Osteocyte (in vitro differentiated cells): ENCODE data around the gene UPK1B. TPM values are rescaled to one million over a fixed set of nuclear protein-coding genes. Genes with fewer than 3 reads are reported as not detected.
"Not testable (repeated sequence)": the region's sequence is repeated elsewhere in the genome, so short reads cannot be mapped to it uniquely, and the experiment has no call there.

Experiments used
- DNase-seq: peaks from one replicate; pipeline ENCODE4 v3.0.0; 2021; ENCODE audit warnings: mixed read lengths; ENCODE audit not compliant: unreplicated experiment; ENCODE audit errors: extremely low spot score
- H3K27ac Mint-ChIP-seq: one replicate; pipeline ENCODE4 v1.8.0; 2021; ENCODE audit warnings: mild to moderate bottlenecking, mixed read lengths; ENCODE audit not compliant: unreplicated experiment
- H3K27me3 Mint-ChIP-seq: one replicate; pipeline ENCODE4 v1.8.0; 2021; ENCODE audit warnings: mixed read lengths; ENCODE audit not compliant: unreplicated experiment
- H3K36me3 Mint-ChIP-seq: one replicate; pipeline ENCODE4 v1.8.0; 2021; ENCODE audit warnings: mixed read lengths; ENCODE audit not compliant: unreplicated experiment
- H3K4me1 Mint-ChIP-seq: one replicate; pipeline ENCODE4 v1.8.0; 2021; ENCODE audit warnings: mixed read lengths; ENCODE audit not compliant: unreplicated experiment
- H3K4me3 Mint-ChIP-seq: one replicate; pipeline ENCODE4 v1.8.0; 2021; ENCODE audit warnings: mild to moderate bottlenecking, moderate library complexity, mixed read lengths; ENCODE audit not compliant: unreplicated experiment
- H3K9me3 Mint-ChIP-seq: one replicate; pipeline ENCODE4 v1.8.0; 2021; ENCODE audit warnings: mixed read lengths; ENCODE audit not compliant: unreplicated experiment
- CTCF ChIP-seq: fragments of 200-600 bp; sonication (generic); IDR thresholded peaks from 2 replicates; pipeline ENCODE4 v1.5.0; 2021; ENCODE audit warnings: antibody characterized with exemption, mild to moderate bottlenecking, moderate library complexity
- long read RNA-seq: library from polyadenylated mRNA; unstranded; transcript quantifications from one replicate; pipeline ENCODE4 v2.0.0, GENCODE V29; 2021
- total RNA-seq: library from RNA; stranded (reverse); gene quantifications from 2 replicates; pipeline ENCODE4 v1.2.1, GENCODE V29; 2021

UPK1B gene
- total RNA-seq, result 0.24 TPM in 1 of 2 replicates, not detected in the other
- long read RNA-seq, partial matches to known transcripts, result 0 of 1 reads
- long read RNA-seq, other reads (novel, unspliced or antisense), result 0 of 1 reads

- no peak for TF ChIP-seq CTCF
- Mint-ChIP-seq H3K27me3 (no peaks in the 10 kb centered on the region), H3K36me3 (no peaks in the 10 kb centered on the region), H3K4me3 (peak within 1 kb of the TSS; percentile 8), H3K27ac (no peak within 1 kb of the TSS), H3K4me1 (peaks cover 24% of the 10 kb centered on the region), H3K9me3 (no peaks in the 10 kb centered on the region)
- DNase-seq, result no peak
Measured at GRCh38 chr3:119173325-119173724, at the start of gene UPK1B. Gene UPK1B (plus strand): TSS chr3:119173598. CDS start chr3:119186742, 13,144 bp downstream.

- no peak overlapping the region for H3K27ac Mint-ChIP-seq
- H3K9me3 Mint-ChIP-seq, result no peaks in the 10 kb centered on the region
- H3K36me3 Mint-ChIP-seq, result no peaks in the 10 kb centered on the region
- H3K4me1 Mint-ChIP-seq, result no peaks in the 10 kb centered on the region
- peaks cover 50% of the 10 kb centered on the region for H3K27me3 Mint-ChIP-seq
- no peak overlapping the region for H3K4me3 Mint-ChIP-seq
- DNase-seq, result no peak
- no peak for TF ChIP-seq CTCF
Measured at GRCh38 chr3:119125342-119125741, 48.1 kb upstream of the UPK1B start.

GRCh38 chr3:119125742-119126504 is 47.5 kb upstream of the UPK1B start:
- no peak overlapping the region for H3K27ac Mint-ChIP-seq
- no peak for DNase-seq
- no peak overlapping the region for H3K4me3 Mint-ChIP-seq
- H3K4me1 Mint-ChIP-seq, result no peaks in the 10 kb centered on the region
- H3K36me3 Mint-ChIP-seq, result no peaks in the 10 kb centered on the region
- peaks cover 3% of the 10 kb centered on the region for H3K9me3 Mint-ChIP-seq
- no peak for TF ChIP-seq CTCF
- peaks cover 49% of the 10 kb centered on the region for H3K27me3 Mint-ChIP-seq

GRCh38 chr3:119130291-119130690 is 43.1 kb upstream of the UPK1B start:
- not testable (repeated sequence) for H3K27ac Mint-ChIP-seq, H3K4me3 Mint-ChIP-seq, DNase-seq, H3K4me1 Mint-ChIP-seq, H3K9me3 Mint-ChIP-seq, H3K36me3 Mint-ChIP-seq
- peaks cover 63% of the 10 kb centered on the region for H3K27me3 Mint-ChIP-seq

GRCh38 chr3:119132291-119132690 is 41.1 kb upstream of the UPK1B start:
- H3K36me3 Mint-ChIP-seq, H3K4me3 Mint-ChIP-seq, DNase-seq: not testable (repeated sequence)

GRCh38 chr3:119139360-119139759 is 34.0 kb upstream of the UPK1B start:
- H3K36me3 Mint-ChIP-seq, H3K4me1 Mint-ChIP-seq, DNase-seq, H3K9me3 Mint-ChIP-seq, H3K27ac Mint-ChIP-seq, H3K4me3 Mint-ChIP-seq: not testable (repeated sequence)
- peaks cover 40% of the 10 kb centered on the region for H3K27me3 Mint-ChIP-seq

More at GRCh38 chr3:119132291-119132690, 41.1 kb upstream of the UPK1B start:
- not testable (repeated sequence) for H3K27ac Mint-ChIP-seq, H3K9me3 Mint-ChIP-seq, H3K4me1 Mint-ChIP-seq
- H3K27me3 Mint-ChIP-seq, result peaks cover 71% of the 10 kb centered on the region
